Kidney epithelial cell (primary cell): Measurements from ENCODE around the gene WBP1L. TPM values are rescaled to one million over a fixed set of nuclear protein-coding genes. Genes with fewer than 3 reads are reported as not detected.

ENCODE experiments used
- DNase-seq: peaks from one replicate; pipeline ENCODE4 v3.0.0-alpha.2; 2010; ENCODE audit warnings: low read depth
- H3K27me3 ChIP-seq: 2 replicates; pipeline ENCODE4 v1.6.0; 2011; ENCODE audit warnings: low read length; ENCODE audit not compliant: control insufficient read depth, insufficient read depth
- H3K36me3 ChIP-seq: 2 replicates; pipeline ENCODE4 v1.5.1; 2011; ENCODE audit warnings: low read length; ENCODE audit not compliant: control insufficient read depth, insufficient read depth
- H3K4me3 ChIP-seq: 2 replicates; pipeline ENCODE4 v1.5.1; 2011; ENCODE audit warnings: low read depth, mild to moderate bottlenecking, control low read depth, low read length
- CTCF ChIP-seq: IDR thresholded peaks from 2 replicates; pipeline ENCODE4 v1.5.1; 2011; ENCODE audit warnings: mild to moderate bottlenecking, moderate library complexity, low read length, control low read depth, inconsistent platforms; ENCODE audit not compliant: insufficient read depth, poor library complexity, severe bottlenecking
- total RNA-seq: library from RNA; depleted of rRNA; stranded (reverse); fragments of >200 nt; gene quantifications from 2 replicates; pipeline ENCODE4 v1.2.3, GENCODE V29; 2015

The WBP1L gene
- total RNA-seq, 1 donor from 2014 or later, result 67.1 TPM

- Histone ChIP-seq H3K36me3 (no peaks in the 10 kb centered on the region), H3K4me3 (no peak overlapping the region), H3K27me3 (no peaks in the 10 kb centered on the region)
- no peak for TF ChIP-seq CTCF
- no peak for DNase-seq
Observed at GRCh38 chr10:102824664-102825063, 80.9 kb downstream of the WBP1L start.

- no peak for TF ChIP-seq CTCF
- H3K36me3 ChIP-seq, result no peaks in the 10 kb centered on the region
- peaks cover 3% of the 10 kb centered on the region for H3K27me3 ChIP-seq
- DNase-seq, result no peak
- H3K4me3 ChIP-seq, result no peak overlapping the region
Observed at GRCh38 chr10:102826148-102826796, 82.5 kb downstream of the WBP1L start.

GRCh38 chr10:102827597-102827975 is 83.8 kb downstream of the WBP1L start:
- Histone ChIP-seq H3K36me3 (no peaks in the 10 kb centered on the region), H3K4me3 (no peak overlapping the region), H3K27me3 (peaks cover 6% of the 10 kb centered on the region)
- TF ChIP-seq CTCF, result no peak
- DNase-seq, result no peak

GRCh38 chr10:102831322-102832071 is 87.7 kb downstream of the WBP1L start:
- no peak overlapping the region for H3K4me3 ChIP-seq
- no peak for TF ChIP-seq CTCF
- DNase-seq, result no peak
- peaks cover 10% of the 10 kb centered on the region for H3K27me3 ChIP-seq
- H3K36me3 ChIP-seq, result no peaks in the 10 kb centered on the region

GRCh38 chr10:102832248-102832647 is 88.5 kb downstream of the WBP1L start:
- DNase-seq, result no peak
- no peak for TF ChIP-seq CTCF
- no peaks in the 10 kb centered on the region for H3K36me3 ChIP-seq
- H3K27me3 ChIP-seq, result peaks cover 10% of the 10 kb centered on the region
- H3K4me3 ChIP-seq, result no peak overlapping the region
